K562 (cell line): ENCODE results near the gene SRP72.

Experiments
- CHD2 ChIP-seq: IDR thresholded peaks from 2 replicates; pipeline ENCODE4 v1.6.1; 2011; ENCODE audit warnings: low read depth, low read length
- FOXJ3 ChIP-seq: sonication (generic); formaldehyde crosslinking; IDR thresholded peaks from 2 replicates; pipeline ENCODE4 v1.4.0; 2020; ENCODE audit warnings: mild to moderate bottlenecking, missing genetic modification reagents
- JUND ChIP-seq, 2 experiments: IDR thresholded peaks; 2 replicates in 1 of 2; 3 replicates in 1 of 2; pipeline ENCODE4 v1.6.1; 2011; ENCODE audit warnings: borderline replicate concordance in 2 of 2, low read depth in 2 of 2, low read length in 2 of 2, improper control_type of control experiment in 1 of 2, missing biosample characterization in 1 of 2, missing genetic modification characterization in 1 of 2, missing genetic modification reagents in 1 of 2
- KDM4B ChIP-seq, 2 experiments: fragments of 450-650 bp in 1 of 2; sonication (generic) in 1 of 2; IDR thresholded peaks; 2 replicates each; pipeline ENCODE4 v1.6.1; 2016 to 2017; ENCODE audit warnings: borderline replicate concordance in 2 of 2, antibody characterized with exemption in 1 of 2, low read depth in 1 of 2, mild to moderate bottlenecking in 1 of 2
- POLR2A ChIP-seq: fragments of 450-650 bp; conservative IDR thresholded peaks from 2 replicates; pipeline ENCODE4 v1.6.1; 2016
- TCF3 ChIP-seq: sonication (generic); formaldehyde crosslinking; IDR thresholded peaks from 2 replicates; pipeline ENCODE4 v1.4.0; 2020; ENCODE audit warnings: mild to moderate bottlenecking, missing genetic modification reagents
- TCF7L2 ChIP-seq: fragments of 150-350 bp; IDR thresholded peaks from 2 replicates; pipeline ENCODE4 v1.6.1; 2016; ENCODE audit warnings: low read depth, mild to moderate bottlenecking, low read length, moderate library complexity
- UBTF ChIP-seq, 2 experiments: IDR thresholded peaks; 2 replicates each; pipeline ENCODE4 v1.6.1; 2012; ENCODE audit warnings: improper control_type of control experiment in 2 of 2, low read depth in 2 of 2, low read length in 2 of 2, borderline replicate concordance in 1 of 2

GRCh38 chr4:56475917-56476316 lies 8.5 kb downstream of the SRP72 start:
- TF ChIP-seq POLR2A = no peak
- TF ChIP-seq KDM4B (IDR thresholded peaks at IDR 0.05; ENCODE audit: borderline replicate concordance in 2 of 2, low read depth in 1 of 2) = no peak
- no peak for TF ChIP-seq TCF3 (CRISPR knock-in tag)
- TF ChIP-seq UBTF (IDR thresholded peaks at IDR 0.05; ENCODE audit: borderline replicate concordance in 1 of 2, low read depth in 2 of 2, low read length in 2 of 2) = no peak
- TF ChIP-seq JUND (IDR thresholded peaks at IDR 0.05; ENCODE audit: borderline replicate concordance, low read depth, low read length) = no peak
- no peak for TF ChIP-seq JUND (tag; IDR thresholded peaks at IDR 0.05; ENCODE audit: borderline replicate concordance, low read depth, low read length)
- TF ChIP-seq TCF7L2 = no peak
- no peak for TF ChIP-seq CHD2
- no peak for TF ChIP-seq FOXJ3 (CRISPR knock-in tag)
